MCF 10A (cell line): ENCODE results near the gene GNAI3. TPM values are rescaled to one million over a fixed set of nuclear protein-coding genes. Genes with fewer than 3 reads are reported as not detected.

Source experiments
- BruUV-seq: library from RNA; stranded (reverse); fragments of 400-500 nt; replicated peaks from 2 replicates; lab custom pipeline; 2021; lab: Mats Ljungman, UMichigan
- CTCF ChIA-PET: fragments of 300-600 bp; sonication (Branson Sonifier 250); formaldehyde crosslinking; extraction: SDS; loops from one replicate; lab custom pipeline; 2021; ENCODE audit warnings: antibody characterized with exemption, inconsistent platforms; lab: Yijun Ruan, JAX
- POLR2A ChIA-PET: fragments of 300-600, 350-650 bp; sonication (Branson Sonifier 250); formaldehyde crosslinking; extraction: SDS; loops from one replicate; lab custom pipeline; 2020; ENCODE audit warnings: antibody characterized with exemption, inconsistent platforms; lab: Yijun Ruan, JAX
- DNase-seq: peaks from one replicate; pipeline ENCODE4 v3.0.0-alpha.2; 2018; ENCODE audit not compliant: unreplicated experiment
- H3K27ac Mint-ChIP-seq: one replicate; pipeline ENCODE4 v1.8.0; 2022; ENCODE audit warnings: mild to moderate bottlenecking, low read depth, mixed read lengths; ENCODE audit not compliant: unreplicated experiment
- H3K27me3 Mint-ChIP-seq: one replicate; pipeline ENCODE4 v1.8.0; 2022; ENCODE audit warnings: mixed read lengths; ENCODE audit not compliant: insufficient read depth, unreplicated experiment
- H3K36me3 Mint-ChIP-seq: one replicate; pipeline ENCODE4 v1.8.0; 2022; ENCODE audit warnings: mild to moderate bottlenecking, moderate library complexity, mixed read lengths; ENCODE audit not compliant: insufficient read depth, unreplicated experiment
- H3K4me1 Mint-ChIP-seq: one replicate; pipeline ENCODE4 v1.8.0; 2022; ENCODE audit warnings: mixed read lengths; ENCODE audit not compliant: insufficient read depth, unreplicated experiment
- H3K4me3 Mint-ChIP-seq: one replicate; pipeline ENCODE4 v1.8.0; 2022; ENCODE audit warnings: mild to moderate bottlenecking, moderate library complexity, mixed read lengths; ENCODE audit not compliant: unreplicated experiment
- H3K9me3 Mint-ChIP-seq: one replicate; pipeline ENCODE4 v1.8.0; 2022; ENCODE audit warnings: mixed read lengths; ENCODE audit not compliant: unreplicated experiment
- CTCF ChIP-seq: fragments of 200-600 bp; IDR thresholded peaks from one replicate; pipeline ENCODE4 v1.8.0; 2022; ENCODE audit warnings: antibody characterized with exemption, mild to moderate bottlenecking; ENCODE audit not compliant: unreplicated experiment
- intact Hi-C: fragments of 100-400 bp; cut with micrococcal nuclease; formaldehyde crosslinking; loops from 2 replicates; pipeline ENCODE4 v1.14.1; 2022
- total RNA-seq: library from RNA; stranded (reverse); gene quantifications from 2 replicates; pipeline ENCODE4 v1.2.3, GENCODE V29; 2022

The GNAI3 gene
- total RNA-seq, 1 experiment from 2014 or later: 8.0 TPM

DNA sequence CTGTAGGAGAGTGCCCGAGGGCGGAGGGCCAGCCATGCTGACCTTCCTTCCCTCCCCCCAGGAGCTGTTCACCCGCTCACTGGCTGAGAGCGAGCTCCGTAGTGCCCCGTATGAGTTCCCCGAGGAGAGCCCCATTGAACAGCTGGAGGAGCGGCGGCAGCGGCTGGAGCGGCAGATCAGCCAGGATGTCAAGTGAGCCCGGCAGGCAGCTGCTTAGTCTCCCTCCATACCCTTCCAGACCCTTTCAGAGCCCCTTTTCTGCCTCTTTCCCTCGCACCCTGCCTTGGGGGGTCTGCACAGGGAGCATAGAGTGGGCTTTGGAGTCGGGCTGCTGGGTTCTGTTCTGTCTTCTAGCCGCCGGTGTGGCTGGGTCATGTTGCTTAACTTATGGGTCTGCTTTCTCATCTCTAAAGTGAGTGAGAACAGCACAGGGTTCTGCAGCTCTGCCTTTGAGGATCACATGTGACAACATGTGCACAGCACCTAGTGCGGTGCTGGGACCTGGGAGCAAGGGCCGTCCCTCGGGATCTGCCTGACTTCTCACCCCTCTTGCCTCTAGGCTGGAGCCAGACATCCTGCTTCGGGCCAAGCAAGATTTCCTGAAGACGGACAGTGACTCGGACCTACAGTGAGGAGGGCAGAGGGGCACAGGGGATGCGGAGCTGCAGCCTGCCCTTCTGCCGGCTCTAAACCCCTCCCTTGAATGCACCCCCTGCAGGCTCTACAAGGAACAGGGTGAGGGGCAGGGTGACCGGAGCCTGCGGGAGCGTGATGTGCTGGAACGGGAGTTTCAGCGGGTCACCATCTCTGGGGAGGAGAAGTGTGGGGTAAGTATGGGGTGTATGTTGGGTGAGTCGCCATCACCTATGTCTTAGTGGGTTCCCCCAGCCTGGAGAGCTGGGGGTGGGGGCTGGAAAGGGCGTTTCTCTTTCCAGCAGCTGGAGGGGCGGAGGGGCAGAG lies 77.5 kb downstream of the GNAI3 start:
- Mint-ChIP-seq H3K4me3 (no peak overlapping the region), H3K27ac (peak overlapping the region; percentile 70), H3K36me3 (peaks cover 19% of the 10 kb centered on the region), H3K4me1 (peaks cover 13% of the 10 kb centered on the region), H3K27me3 (no peaks in the 10 kb centered on the region), H3K9me3 (no peaks in the 10 kb centered on the region)
- TF ChIP-seq CTCF: no peak
- ChIA-PET CTCF (interaction anchor here (0.7 to 11.4 kb wide), 3 partner anchors 14 to 358 kb away, joined by 3 to 96 read pairs (median 5); no protein-coding TSS in a partner anchor), POLR2A (no interaction called here)
- intact Hi-C loops: no loop called here
- no peak for DNase-seq
- no TSS peak for BruUV-seq

DNA sequence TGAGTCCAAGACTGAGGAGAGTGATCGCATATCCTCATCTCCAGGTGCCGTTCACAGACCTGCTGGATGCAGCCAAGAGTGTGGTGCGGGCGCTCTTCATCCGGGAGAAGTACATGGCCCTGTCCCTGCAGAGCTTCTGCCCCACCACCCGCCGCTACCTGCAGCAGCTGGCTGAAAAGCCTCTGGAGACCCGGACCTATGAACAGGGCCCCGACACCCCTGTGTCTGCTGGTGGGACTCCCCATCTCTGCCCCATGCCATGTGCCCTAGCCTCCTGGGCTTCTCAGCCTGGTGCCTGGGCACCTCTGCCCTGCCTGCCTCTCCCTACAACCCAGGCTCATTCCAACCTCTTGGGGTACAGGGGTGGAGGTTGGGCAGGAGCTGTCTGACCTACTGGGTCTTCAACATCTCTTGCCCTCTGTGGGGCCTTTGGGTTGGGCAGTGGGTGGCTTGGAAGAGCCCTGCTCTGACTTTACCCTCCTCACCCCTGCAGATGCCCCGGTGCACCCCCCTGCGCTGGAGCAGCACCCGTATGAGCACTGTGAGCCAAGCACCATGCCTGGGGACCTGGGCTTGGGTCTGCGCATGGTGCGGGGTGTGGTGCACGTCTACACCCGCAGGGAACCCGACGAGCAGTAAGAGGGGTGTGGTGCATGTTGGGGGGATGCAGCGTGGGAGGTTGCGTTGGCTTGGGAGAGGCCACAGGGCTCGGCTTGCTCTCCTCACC lies 78.4 kb downstream of the GNAI3 start:
- intact Hi-C loops: no loop called here
- ChIA-PET POLR2A (interaction anchor here (0.7 to 1.0 kb wide), 2 partner anchors 10 to 79 kb away, joined by 3 read pairs; partner anchors contain the start of gene GNAI3), CTCF (interaction anchor here (0.6 to 11.4 kb wide), 3 partner anchors 13 to 136 kb away, joined by 3 to 96 read pairs (median 5); no protein-coding TSS in a partner anchor)
- TF ChIP-seq CTCF: no peak
- Mint-ChIP-seq H3K9me3 (no peaks in the 10 kb centered on the region), H3K4me1 (peaks cover 8% of the 10 kb centered on the region), H3K4me3 (no peak overlapping the region), H3K27me3 (no peaks in the 10 kb centered on the region), H3K27ac (peak overlapping the region; percentile 42), H3K36me3 (peaks cover 26% of the 10 kb centered on the region)
- no TSS peak for BruUV-seq
- no peak for DNase-seq

GRCh38 chr1:109627692-109628399 lies 79.4 kb downstream of the GNAI3 start:
- BruUV-seq: no TSS peak
- CTCF ChIA-PET: interaction anchor here (0.6 to 11.4 kb wide), 4 partner anchors 12 to 137 kb away, joined by 3 to 96 read pairs (median 3); no protein-coding TSS in a partner anchor
- Mint-ChIP-seq H3K9me3 (no peaks in the 10 kb centered on the region), H3K4me1 (no peaks in the 10 kb centered on the region), H3K27ac (peak overlapping the region; percentile 42), H3K27me3 (no peaks in the 10 kb centered on the region), H3K4me3 (no peak overlapping the region), H3K36me3 (peaks cover 26% of the 10 kb centered on the region)
- TF ChIP-seq CTCF: no peak
- intact Hi-C loops: no loop called here
- POLR2A ChIA-PET: interaction anchor here (0.6 to 1.6 kb wide), 4 partner anchors 8 to 525 kb away, joined by 3 to 4 read pairs (median 3); partner anchors contain the start of genes AMPD2 and GNAI3
- DNase-seq: no peak
